GM12872 (cell line): ENCODE results near the gene PRKG2.

Source experiments
- TF ChIP-seq, protein P1 (sequence below): IDR thresholded peaks from 3 replicates; pipeline ENCODE4 v1.5.1; 2011; ENCODE audit warnings: low read depth, mild to moderate bottlenecking, low read length, moderate library complexity; ENCODE audit not compliant: insufficient read depth

PRKG2 gene

DNA sequence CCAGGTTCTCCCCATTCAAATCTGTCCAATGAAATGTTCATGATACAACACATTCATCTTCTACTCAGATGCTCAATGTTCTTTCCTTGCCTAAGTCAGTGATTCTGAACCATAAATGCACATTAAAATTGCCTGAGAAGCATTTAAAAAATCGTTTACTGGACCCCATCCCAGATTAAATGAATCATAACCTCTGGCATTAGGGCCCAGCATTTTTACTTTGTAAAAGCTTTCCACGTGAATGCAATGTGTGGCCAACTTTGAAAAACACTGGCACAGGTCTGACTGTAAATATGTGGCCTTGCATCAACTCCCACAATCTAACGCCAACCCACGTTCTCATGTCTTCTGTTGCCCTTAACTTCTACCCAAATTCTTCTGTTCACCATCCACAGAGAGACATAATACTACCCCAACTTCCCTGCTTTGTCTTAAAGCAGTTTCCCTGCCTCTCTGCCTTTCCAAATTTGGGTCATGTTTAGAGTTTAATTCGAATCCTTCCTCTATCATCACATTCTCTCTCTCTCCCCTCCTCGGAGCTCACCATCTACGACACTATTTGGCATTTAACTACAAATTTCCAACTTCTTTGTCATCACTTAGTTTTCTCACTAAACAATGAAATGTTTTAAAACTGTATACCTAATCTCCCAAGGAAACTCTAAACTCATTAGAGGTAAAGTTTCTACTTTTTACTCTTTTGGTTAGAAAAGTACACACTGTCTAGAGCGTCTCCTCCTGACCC, 78.7 kb downstream of the PRKG2 start:
- TF ChIP-seq, protein P1, sequence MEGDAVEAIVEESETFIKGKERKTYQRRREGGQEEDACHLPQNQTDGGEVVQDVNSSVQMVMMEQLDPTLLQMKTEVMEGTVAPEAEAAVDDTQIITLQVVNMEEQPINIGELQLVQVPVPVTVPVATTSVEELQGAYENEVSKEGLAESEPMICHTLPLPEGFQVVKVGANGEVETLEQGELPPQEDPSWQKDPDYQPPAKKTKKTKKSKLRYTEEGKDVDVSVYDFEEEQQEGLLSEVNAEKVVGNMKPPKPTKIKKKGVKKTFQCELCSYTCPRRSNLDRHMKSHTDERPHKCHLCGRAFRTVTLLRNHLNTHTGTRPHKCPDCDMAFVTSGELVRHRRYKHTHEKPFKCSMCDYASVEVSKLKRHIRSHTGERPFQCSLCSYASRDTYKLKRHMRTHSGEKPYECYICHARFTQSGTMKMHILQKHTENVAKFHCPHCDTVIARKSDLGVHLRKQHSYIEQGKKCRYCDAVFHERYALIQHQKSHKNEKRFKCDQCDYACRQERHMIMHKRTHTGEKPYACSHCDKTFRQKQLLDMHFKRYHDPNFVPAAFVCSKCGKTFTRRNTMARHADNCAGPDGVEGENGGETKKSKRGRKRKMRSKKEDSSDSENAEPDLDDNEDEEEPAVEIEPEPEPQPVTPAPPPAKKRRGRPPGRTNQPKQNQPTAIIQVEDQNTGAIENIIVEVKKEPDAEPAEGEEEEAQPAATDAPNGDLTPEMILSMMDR: no peak

- TF ChIP-seq, protein P1: no peak
Observed at GRCh38 chr4:81135501-81135900, 79.5 kb downstream of the PRKG2 start.

- TF ChIP-seq, protein P1: no peak
Observed at GRCh38 chr4:81131563-81131962, 83.5 kb downstream of the PRKG2 start.

- TF ChIP-seq, protein P1: no peak
Observed at GRCh38 chr4:81131066-81131465, 84.0 kb downstream of the PRKG2 start.

- TF ChIP-seq, protein P1: no peak
Observed at GRCh38 chr4:81130569-81130968, 84.5 kb downstream of the PRKG2 start.

- TF ChIP-seq, protein P1: no peak
Observed at GRCh38 chr4:81120055-81120454, 95.0 kb downstream of the PRKG2 start.

DNA sequence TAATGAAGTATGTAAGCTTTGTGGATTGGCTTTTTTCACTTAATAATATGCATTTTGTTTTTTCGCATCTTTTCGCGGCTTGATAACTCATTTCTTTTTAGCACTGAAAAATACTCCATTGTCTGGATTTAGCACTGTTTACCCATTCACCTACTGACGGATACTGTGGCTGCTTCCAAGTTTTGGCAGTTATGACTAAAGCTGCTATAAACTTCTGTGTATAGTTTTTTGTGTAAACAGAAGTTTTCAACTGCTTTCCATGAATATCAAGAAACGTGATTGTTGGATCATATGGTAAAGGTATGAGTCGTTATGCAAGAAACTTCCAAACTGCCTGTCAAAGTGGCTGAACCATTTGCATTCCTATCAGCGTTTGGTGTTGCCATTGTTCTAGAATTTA, 96.9 kb downstream of the PRKG2 start:
- TF ChIP-seq, protein P1: no peak

DNA sequence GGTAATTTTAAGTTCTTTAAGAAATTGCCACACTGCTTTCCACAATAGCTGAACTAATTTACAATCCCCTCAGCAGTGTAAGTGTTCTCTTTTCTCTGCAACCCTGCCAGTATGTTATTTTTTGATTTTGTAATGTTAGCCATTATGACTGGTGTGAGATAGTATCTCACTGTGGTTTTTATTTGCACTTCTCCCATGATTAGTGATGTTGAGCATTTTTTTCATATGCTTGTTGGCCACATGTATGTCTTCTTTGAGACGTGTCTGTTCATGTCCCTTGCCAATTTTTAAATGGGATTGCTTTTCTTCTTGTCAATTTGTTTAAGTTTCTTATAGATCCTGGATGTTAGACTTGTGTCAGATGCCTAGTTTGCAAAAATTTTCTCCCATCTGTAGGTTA, 98.5 kb downstream of the PRKG2 start:
- TF ChIP-seq, protein P1: no peak
